Motor neuron (in vitro differentiated cells): ENCODE data around the gene ACER3. TPM values are rescaled to one million over a fixed set of nuclear protein-coding genes. Genes with fewer than 3 reads are reported as not detected.

Experiments used
- ATAC-seq, 8 experiments: fragments of 200-7000 bp; cut with Tn5 transposase; replicated peaks in 6 of 8; 2 replicates each; pipeline ENCODE4 v1.8.0; 2021; ENCODE audit warnings: mild to moderate bottlenecking in 8 of 8, moderate library complexity in 8 of 8
- H3K27ac ChIP-seq, 2 donors: fragments of 250-450 bp; sonication (Bioruptor Pico); 2 replicates each; pipeline ENCODE4 v1.9.0; 2021; ENCODE audit warnings: antibody characterized with exemption in 2 of 2, mild to moderate bottlenecking in 2 of 2, moderate library complexity in 1 of 2
- H3K4me1 ChIP-seq, 2 donors: fragments of 250-450 bp; sonication (Bioruptor Pico); replicated peaks in 1 of 2; 2 replicates each; pipeline ENCODE4 v1.6.1; 2021; ENCODE audit warnings: antibody characterized with exemption in 2 of 2, mild to moderate bottlenecking in 2 of 2, moderate library complexity in 1 of 2
- H3K4me3 ChIP-seq, 5 donors: fragments of 250-450 bp; sonication (Bioruptor Pico); 2 replicates each; pipeline ENCODE4 v1.9.0; 2021; ENCODE audit warnings: antibody characterized with exemption in 5 of 5, mild to moderate bottlenecking in 5 of 5, moderate library complexity in 4 of 5
- WGBS, 10 experiments: fragments of 450-650 bp; shearing (Covaris generic); methylation state at CpG; one replicate each; pipeline ENCODE4 v1.0.0; 2022; 5-methylcytosine and 5-hydroxymethylcytosine counted together
- in situ Hi-C, 9 experiments: fragments of 400-800 bp; cut with MboI; loops; one replicate each; pipeline ENCODE4 v1.15.0; 2021; ENCODE audit warnings: low sequenced_read_pairs in 9 of 9, low pct_unique_long_range_greater_than_20kb in 2 of 9; ENCODE audit not compliant: unreplicated experiment in 9 of 9
- total RNA-seq, 8 experiments: library from RNA; unstranded; fragments of 300-600 nt; gene quantifications; 2 replicates each; pipeline versions ENCODE4 v1.2.3 to v1.2.4, GENCODE V29; 2022

Gene ACER3
- total RNA-seq, 8 experiments from 2014 or later: 7.1 to 15.8 (median 9.2) TPM

GRCh38 chr11:77030834-77031414 is 170.2 kb downstream of the ACER3 start:
- no peak for ATAC-seq
- 50 to 93% (median 85%) methylated on average over 3 to 7 of the region's 12 CpGs; no CpG with 5 or more reads in 4 of the 10 experiments for WGBS, 10 experiments
- no peak overlapping the region for H3K27ac ChIP-seq
- H3K4me1 ChIP-seq: no peaks in the 10 kb centered on the region
- no peak overlapping the region for H3K4me3 ChIP-seq
- in situ Hi-C loops: loop anchor here in 4 of 9 experiments (10.0 to 25.0 kb wide), 5 partner anchors 94 to 294 kb away; no protein-coding TSS in a partner anchor

- H3K27ac ChIP-seq: no peak overlapping the region
- WGBS, 10 experiments: 40 to 100% (median 93%) methylated on average over 1 to 3 of the region's 3 CpGs; no CpG with 5 or more reads in 1 of the 10 experiments
- no peak overlapping the region for H3K4me3 ChIP-seq
- no peaks in the 10 kb centered on the region for H3K4me1 ChIP-seq
- no peak for ATAC-seq
- in situ Hi-C loops: loop anchor here in 4 of 9 experiments (10.0 to 25.0 kb wide), 5 partner anchors 94 to 294 kb away; no protein-coding TSS in a partner anchor
Measured at GRCh38 chr11:77031599-77031998, 170.9 kb downstream of the ACER3 start.

GRCh38 chr11:77035039-77035438 is 174.3 kb downstream of the ACER3 start:
- WGBS, 10 experiments: 33 to 100% (median 70%) methylated on average over 1 to 2 of the region's 2 CpGs; no CpG with 5 or more reads in 4 of the 10 experiments
- no peak for ATAC-seq

GRCh38 chr11:77035580-77035979 is 174.9 kb downstream of the ACER3 start:
- 17 to 100% (median 75%) methylated on average over 1 to 5 of the region's 5 CpGs; no CpG with 5 or more reads in 1 of the 10 experiments for WGBS, 10 experiments
- in situ Hi-C loops: loop anchor here in 4 of 9 experiments (10.0 to 25.0 kb wide), 5 partner anchors 98 to 298 kb away; no protein-coding TSS in a partner anchor
- Histone ChIP-seq H3K4me3 (no peak overlapping the region), H3K27ac (no peak overlapping the region), H3K4me1 (no peaks in the 10 kb centered on the region)
- no peak for ATAC-seq

More at GRCh38 chr11:77035039-77035438, 174.3 kb downstream of the ACER3 start:
- H3K4me1 ChIP-seq: no peaks in the 10 kb centered on the region
- H3K27ac ChIP-seq: no peak overlapping the region
- in situ Hi-C loops: loop anchor here in 4 of 9 experiments (10.0 to 25.0 kb wide), 5 partner anchors 98 to 298 kb away; no protein-coding TSS in a partner anchor
- no peak overlapping the region for H3K4me3 ChIP-seq

- H3K4me3 ChIP-seq: no peak overlapping the region
- H3K27ac ChIP-seq: no peak overlapping the region
- no peak for ATAC-seq
- in situ Hi-C loops: loop anchor here in 4 of 9 experiments (10.0 to 25.0 kb wide), 5 partner anchors 99 to 299 kb away; no protein-coding TSS in a partner anchor
- H3K4me1 ChIP-seq: no peaks in the 10 kb centered on the region
- 60 to 90% (median 75%) methylated on average over 1 to 5 of the region's 5 CpGs; no CpG with 5 or more reads in 2 of the 10 experiments for WGBS, 10 experiments
Measured at GRCh38 chr11:77036398-77036797, 175.7 kb downstream of the ACER3 start.

- ATAC-seq: no peak
- Histone ChIP-seq H3K4me3 (no peak overlapping the region), H3K4me1 (no peaks in the 10 kb centered on the region), H3K27ac (no peak overlapping the region)
- in situ Hi-C loops: loop anchor here in 4 of 9 experiments (10.0 to 25.0 kb wide), 5 partner anchors 100 to 300 kb away; no protein-coding TSS in a partner anchor
- WGBS, 10 experiments: 0 to 89% (median 62%) methylated on average over 1 to 8 of the region's 10 CpGs; no CpG with 5 or more reads in 1 of the 10 experiments
Measured at GRCh38 chr11:77037057-77037456, 176.3 kb downstream of the ACER3 start.

- Histone ChIP-seq H3K27ac (no peak overlapping the region), H3K4me3 (no peak overlapping the region), H3K4me1 (no peaks in the 10 kb centered on the region)
- WGBS, 10 experiments: 60 to 100% (median 83%) methylated on average over 1 to 6 of the region's 10 CpGs; no CpG with 5 or more reads in 2 of the 10 experiments
- ATAC-seq: peak in 2 of 8 experiments; percentile 65 to 74
- in situ Hi-C loops: loop anchor here in 4 of 9 experiments (10.0 to 25.0 kb wide), 5 partner anchors 101 to 301 kb away; no protein-coding TSS in a partner anchor
Measured at GRCh38 chr11:77038029-77038824, 177.5 kb downstream of the ACER3 start.

- in situ Hi-C loops: loop anchor here in 4 of 9 experiments (10.0 to 25.0 kb wide), 5 partner anchors 102 to 302 kb away; no protein-coding TSS in a partner anchor
- no peak overlapping the region for H3K4me3 ChIP-seq
Measured at GRCh38 chr11:77038825-77039326, 178.2 kb downstream of the ACER3 start.

GRCh38 chr11:77039491-77040400 is 179.0 kb downstream of the ACER3 start:
- WGBS, 10 experiments: 0 to 40% (median 7%) methylated on average over 1 to 39 of the region's 109 CpGs; no CpG with 5 or more reads in 2 of the 10 experiments
- peak; percentile 42 to 90 (median 85) for ATAC-seq
- H3K4me3 ChIP-seq: peak overlapping the region; percentile 21 to 36 (median 31)
- in situ Hi-C loops: loop anchor here in 4 of 9 experiments (10.0 to 25.0 kb wide), 5 partner anchors 102 to 302 kb away; no protein-coding TSS in a partner anchor
- H3K4me1 ChIP-seq: no peaks in the 10 kb centered on the region
- H3K27ac ChIP-seq: no peak overlapping the region

More at GRCh38 chr11:77038825-77039326, 178.2 kb downstream of the ACER3 start:
- no peaks in the 10 kb centered on the region for H3K4me1 ChIP-seq
- peak in 2 of 8 experiments; percentile 38 to 42 for ATAC-seq
- WGBS, 10 experiments: 45 to 93% (median 79%) methylated on average over 2 to 16 of the region's 16 CpGs; no CpG with 5 or more reads in 2 of the 10 experiments
- no peak overlapping the region for H3K27ac ChIP-seq

- in situ Hi-C loops: loop anchor here in 4 of 9 experiments (25.0 kb wide), 4 partner anchors 103 to 303 kb away; no protein-coding TSS in a partner anchor
Measured at GRCh38 chr11:77040401-77040777, 179.7 kb downstream of the ACER3 start.

GRCh38 chr11:77040889-77041288 is 180.2 kb downstream of the ACER3 start:
- H3K4me1 ChIP-seq: no peaks in the 10 kb centered on the region
- in situ Hi-C loops: loop anchor here in 4 of 9 experiments (25.0 kb wide), 4 partner anchors 104 to 304 kb away; no protein-coding TSS in a partner anchor
- no peak overlapping the region for H3K27ac ChIP-seq
- ATAC-seq: no peak
- WGBS, 10 experiments: 80 to 100% (median 84%) methylated on average over 1 to 6 of the region's 13 CpGs; no CpG with 5 or more reads in 7 of the 10 experiments
- no peak overlapping the region for H3K4me3 ChIP-seq

More at GRCh38 chr11:77040401-77040777, 179.7 kb downstream of the ACER3 start:
- no peak overlapping the region for H3K4me3 ChIP-seq
- no peaks in the 10 kb centered on the region for H3K4me1 ChIP-seq
- ATAC-seq: no peak
- 80 to 100% (median 98%) methylated on average over 1 to 5 of the region's 37 CpGs; no CpG with 5 or more reads in 6 of the 10 experiments for WGBS, 10 experiments
- H3K27ac ChIP-seq: no peak overlapping the region
